Vagina (tissue), 2 donors: ENCODE results near the gene B9D1. TPM values are rescaled to one million over a fixed set of nuclear protein-coding genes. Genes with fewer than 3 reads are reported as not detected.

Experiments
- DNase-seq, 2 donors: peaks; one replicate each; pipeline ENCODE4 v3.0.0-alpha.2; 2017; ENCODE audit errors: extremely low spot score in 2 of 2
- H3K27ac ChIP-seq: fragments of 200-600 bp; sonication (generic); one replicate; pipeline ENCODE4 v1.5.1; 2019
- H3K27me3 ChIP-seq: fragments of 200-600 bp; sonication (generic); one replicate; pipeline ENCODE4 v1.5.1; 2019
- H3K36me3 ChIP-seq, 2 donors: fragments of 200-600 bp; sonication (generic); one replicate each; pipeline ENCODE4 v1.5.1; 2017 to 2019
- H3K4me1 ChIP-seq: fragments of 200-600 bp; sonication (generic); one replicate; pipeline ENCODE4 v1.5.1; 2019
- H3K4me3 ChIP-seq, 2 donors: fragments of 200-600 bp; sonication (generic); 1 replicate in 1 of 2; 2 replicates in 1 of 2; pipeline ENCODE4 v1.5.1; 2016 to 2019
- H3K9me3 ChIP-seq: fragments of 200-600 bp; sonication (generic); one replicate; pipeline ENCODE4 v1.5.1; 2019
- CTCF ChIP-seq, 3 experiments: fragments of 450-650 bp in 2 of 3; fragments of 200-600 bp in 1 of 3; sonication (generic) in 1 of 3; IDR thresholded peaks; one replicate each; pipeline ENCODE4 v1.5.1; 2017 to 2019; ENCODE audit warnings: antibody characterized with exemption in 3 of 3, mild to moderate bottlenecking in 2 of 3, moderate library complexity in 2 of 3
- POLR2A ChIP-seq, 2 donors: fragments of 450-650 bp; IDR thresholded peaks; one replicate each; pipeline ENCODE4 v1.6.1; 2017; ENCODE audit warnings: antibody characterized with exemption in 2 of 2, mild to moderate bottlenecking in 2 of 2, moderate library complexity in 2 of 2
- POLR2AphosphoS5 ChIP-seq, 2 donors: sonication (generic); formaldehyde crosslinking; IDR thresholded peaks; one replicate each; pipeline ENCODE4 v1.9.0; 2017; ENCODE audit warnings: antibody characterized with exemption in 2 of 2, mild to moderate bottlenecking in 2 of 2, low read depth in 1 of 2; ENCODE audit not compliant: insufficient read depth in 1 of 2
- intact Hi-C: fragments of 100-400 bp; cut with DNase I; formaldehyde crosslinking; loops from one replicate; pipeline ENCODE4 v1.15.1; 2023
- microRNA counts, 2 donors: library from miRNA; unstranded; fragments of <30 nt; microRNA quantifications; one replicate each; lab custom pipeline; 2016 to 2017
- microRNA-seq: library from miRNA; unstranded; fragments of <30 nt; microRNA quantifications from one replicate; pipeline ENCODE4, GENCODE V29; 2017; ENCODE audit warnings: borderline number of aligned reads, borderline replicate concordance
- small RNA-seq: library from RNA; depleted of rRNA; stranded (forward); fragments of <200 nt; gene quantifications from one replicate; pipeline ENCODE3, GENCODE V24; 2016
- total RNA-seq: library from RNA; depleted of rRNA; stranded (reverse); fragments of >200 nt; gene quantifications from one replicate; pipeline ENCODE4 v1.2.3, GENCODE V29; 2016

B9D1 gene
- total RNA-seq, 1 donor from 2014 or later, result 50.6 TPM

- no peak for TF ChIP-seq POLR2AphosphoS5 (IDR thresholded peaks at IDR 0.05; ENCODE audit: insufficient read depth in 1 of 2, low read depth in 1 of 2)
- H3K36me3 ChIP-seq, result no peaks in the 10 kb centered on the region
- H3K27me3 ChIP-seq, result no peaks in the 10 kb centered on the region
- no peak overlapping the region for H3K4me3 ChIP-seq
- H3K4me1 ChIP-seq, result peaks cover 72% of the 10 kb centered on the region
- intact Hi-C loops, result no loop called here
- no peak overlapping the region for H3K27ac ChIP-seq
- no peak for DNase-seq
- H3K9me3 ChIP-seq, result no peaks in the 10 kb centered on the region
These were observed 65.4 kb downstream of the B9D1 start for GRCh38 chr17:19296786-19297778.

- Histone ChIP-seq H3K27ac (peak overlapping the region; percentile 8), H3K27me3 (no peaks in the 10 kb centered on the region), H3K9me3 (no peaks in the 10 kb centered on the region), H3K4me3 (no peak overlapping the region), H3K4me1 (peaks cover 72% of the 10 kb centered on the region), H3K36me3 (no peaks in the 10 kb centered on the region)
- TF ChIP-seq POLR2AphosphoS5 (IDR thresholded peaks at IDR 0.05; ENCODE audit: insufficient read depth in 1 of 2, low read depth in 1 of 2) (no peak), POLR2A (IDR thresholded peaks at IDR 0.05) (no peak), CTCF (IDR thresholded peaks at IDR 0.05) (no peak)
- DNase-seq, result no peak
- intact Hi-C loops, result no loop called here
These were observed 66.9 kb downstream of the B9D1 start for GRCh38 chr17:19295473-19296135.

- Histone ChIP-seq H3K4me1 (peaks cover 76% of the 10 kb centered on the region), H3K9me3 (no peaks in the 10 kb centered on the region), H3K27ac (peak overlapping the region; percentile 8), H3K4me3 (no peak overlapping the region), H3K27me3 (no peaks in the 10 kb centered on the region), H3K36me3 (no peaks in the 10 kb centered on the region)
- TF ChIP-seq POLR2AphosphoS5 (IDR thresholded peaks at IDR 0.05; ENCODE audit: insufficient read depth in 1 of 2, low read depth in 1 of 2), result no peak
- no peak for TF ChIP-seq POLR2A (IDR thresholded peaks at IDR 0.05)
- TF ChIP-seq CTCF (IDR thresholded peaks at IDR 0.05), result no peak
- no peak for DNase-seq
- intact Hi-C loops, result no loop called here
These were observed 68.1 kb downstream of the B9D1 start for GRCh38 chr17:19294443-19294842.

MicroRNAs encoded within 50 kb of the gene (microRNA counts, 767-probe panel; counts per million panel counts)
- 238 to 3,411 counts per million in 2 donors for microRNA hsa-miR-1180 (lab: Ali Mortazavi, UCI)

Small RNA genes within 50 kb of the gene (microRNA-seq; reads per million reads assigned to microRNA genes)
- 241 reads per million, percentile 63 among the genes with 10 or more reads in this experiment for gene MIR1180

Small RNA genes within 50 kb of the gene (small RNA-seq; reads per million reads assigned to genes)
- gene MIR1180, result 5.2 reads per million, percentile 87 among the genes with 10 or more reads in this experiment

Other genes starting within 250 kb of the B9D1 start
- gene GRAPL, start 235.1 kb downstream of the B9D1 start, total RNA-seq, result not detected
- 65.6 TPM for gene EPN2, start 125.4 kb downstream of the B9D1 start, total RNA-seq
- 77.3 TPM for gene MAPK7, start 15.8 kb upstream of the B9D1 start, total RNA-seq
- gene MFAP4, start 24.5 kb upstream of the B9D1 start, total RNA-seq, result 205 TPM
- 1.5 TPM for gene RNF112, start 48.5 kb upstream of the B9D1 start, total RNA-seq
- gene SLC47A1, start 171.1 kb upstream of the B9D1 start, total RNA-seq, result 29.7 TPM